EL (cell line): ENCODE data around the gene BST2.

Source experiments
- DNase-seq: peaks from one replicate; pipeline ENCODE4 v3.0.0-alpha.2; 2016

Gene BST2

DNA sequence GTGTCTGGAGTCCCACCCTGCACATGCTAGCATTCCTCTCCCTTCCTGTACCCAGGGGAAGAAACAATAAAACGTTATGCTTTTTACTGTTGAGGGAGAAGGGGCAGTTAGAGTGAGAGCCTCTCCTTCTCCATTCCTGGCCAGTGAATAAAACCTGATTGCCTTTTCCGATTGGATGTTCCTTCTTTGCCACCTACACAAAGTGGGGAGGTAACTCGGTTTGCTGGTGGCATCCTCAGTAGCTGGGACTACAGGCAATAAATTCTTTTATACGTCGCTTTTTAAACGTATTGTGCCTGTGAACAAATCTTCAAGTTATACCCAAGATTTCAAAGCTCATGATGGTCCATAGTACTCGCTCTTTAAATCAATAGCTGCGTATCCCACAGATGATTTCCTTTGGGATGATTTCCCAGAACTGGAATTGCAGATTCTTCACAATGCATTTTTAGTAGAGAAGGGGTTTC is 13.8 kb upstream of the BST2 start:
- peak; percentile 43 for DNase-seq

DNA sequence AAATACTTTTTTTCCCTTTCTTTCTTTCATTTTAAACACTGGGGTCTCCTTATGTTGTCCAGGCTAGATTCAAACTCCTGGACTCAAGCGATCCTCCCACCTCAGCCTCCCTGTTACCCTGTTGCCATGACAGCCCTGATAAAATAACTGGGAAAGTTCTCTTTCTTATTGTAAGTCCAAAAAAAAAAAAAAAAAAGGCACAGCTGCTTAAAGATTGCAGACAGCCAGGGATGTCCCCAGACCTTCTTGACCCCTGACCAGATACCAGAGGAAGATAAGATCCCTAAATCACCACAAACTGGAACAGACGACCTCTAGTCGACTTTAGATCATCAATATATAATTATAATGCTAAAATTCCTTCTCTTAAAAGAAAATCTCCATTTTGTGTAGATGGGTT is 13.3 kb upstream of the BST2 start:
- DNase-seq = no peak

DNA sequence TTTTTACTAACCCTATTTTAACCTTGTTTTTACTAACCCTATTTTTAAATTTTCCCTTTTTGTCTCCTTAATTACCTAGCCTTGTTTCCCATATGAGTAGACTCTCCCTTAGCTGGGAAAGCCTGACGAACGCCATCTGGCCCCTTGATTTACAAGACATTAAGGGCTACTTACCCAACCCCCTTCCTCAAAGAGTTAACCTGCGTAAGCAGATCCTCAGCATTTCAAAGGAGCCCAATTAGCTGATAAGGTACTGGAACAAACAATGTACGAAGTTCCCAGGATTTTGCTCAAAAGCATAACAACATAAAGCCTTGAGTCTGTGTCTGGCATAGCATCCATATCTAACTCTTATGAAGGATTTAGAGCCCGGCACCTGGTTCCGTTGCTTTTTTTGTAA is 9.7 kb upstream of the BST2 start:
- no peak for DNase-seq

DNA sequence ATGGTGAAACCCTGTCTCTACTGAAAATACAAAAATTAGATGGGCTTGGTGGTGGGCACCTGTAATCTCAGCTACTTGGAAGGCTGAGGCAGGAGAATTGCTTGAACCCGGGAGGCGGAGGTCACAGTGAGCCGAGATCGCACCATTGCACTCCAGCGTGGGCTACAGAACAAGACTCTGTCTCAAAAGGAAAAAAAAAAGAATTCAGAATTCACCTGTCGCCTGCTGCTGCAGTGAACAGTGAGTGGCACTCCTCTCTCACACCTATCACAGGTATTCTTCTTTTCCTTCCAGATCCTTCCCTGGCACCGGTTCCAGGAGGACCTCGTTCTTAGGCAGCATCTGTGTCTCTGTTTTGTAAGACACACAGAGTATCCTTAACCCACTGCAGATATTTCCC is 8.7 kb upstream of the BST2 start:
- no peak for DNase-seq

DNA sequence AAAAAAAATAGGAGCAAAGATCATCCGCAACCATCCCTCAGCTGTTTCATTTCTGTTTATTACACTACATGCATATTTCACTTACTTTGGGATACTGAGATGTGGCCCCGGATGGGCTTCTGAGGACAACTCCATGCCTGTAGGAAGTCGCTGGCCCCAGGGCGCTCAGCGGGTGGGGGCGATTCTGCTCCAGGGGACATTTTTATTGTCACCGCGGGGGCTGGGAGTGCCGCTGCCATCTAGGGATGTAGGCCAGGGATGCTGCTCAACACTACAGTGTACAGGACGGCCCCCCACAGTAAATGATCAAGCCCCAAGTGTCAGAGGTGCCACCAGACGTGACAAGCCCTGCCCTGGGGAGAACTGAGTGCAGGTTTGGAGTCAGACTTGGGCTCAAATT is 6.4 kb upstream of the BST2 start:
- DNase-seq = no peak

DNA sequence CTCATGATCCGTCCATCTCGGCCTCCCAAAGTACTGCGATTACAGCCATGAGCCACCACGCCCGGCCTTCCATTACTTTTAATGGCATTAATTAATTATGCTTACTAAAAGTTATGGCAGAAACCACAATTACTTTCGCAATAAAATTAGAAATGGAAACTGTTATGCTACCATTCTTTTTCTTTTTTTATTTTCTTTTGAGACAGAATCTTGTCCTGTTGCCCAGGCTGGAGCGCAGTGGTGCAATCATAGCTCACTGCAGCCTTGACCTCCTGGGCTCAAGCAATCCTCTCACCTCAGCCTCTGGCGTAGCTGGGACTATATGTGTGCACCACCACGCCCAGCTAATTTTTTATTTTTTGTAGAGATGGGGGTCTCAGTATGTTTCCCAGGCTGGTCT is 4.6 kb upstream of the BST2 start:
- no peak for DNase-seq

DNA sequence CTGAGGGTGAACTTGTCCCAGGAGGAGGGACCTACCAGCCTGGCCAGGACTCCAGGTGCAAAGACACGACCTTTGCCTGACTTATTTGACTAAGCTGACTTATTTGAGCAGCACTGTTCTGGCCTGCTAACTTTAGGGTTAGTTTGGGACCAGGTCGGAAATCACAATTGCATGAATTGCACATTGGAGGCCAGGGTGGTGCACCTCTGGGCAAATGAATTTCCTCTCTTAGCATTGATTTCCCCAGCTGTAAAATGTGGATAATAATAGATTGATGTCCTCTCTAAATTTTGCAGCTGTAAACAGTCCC is 1.4 kb upstream of the BST2 start:
- no peak for DNase-seq

DNA sequence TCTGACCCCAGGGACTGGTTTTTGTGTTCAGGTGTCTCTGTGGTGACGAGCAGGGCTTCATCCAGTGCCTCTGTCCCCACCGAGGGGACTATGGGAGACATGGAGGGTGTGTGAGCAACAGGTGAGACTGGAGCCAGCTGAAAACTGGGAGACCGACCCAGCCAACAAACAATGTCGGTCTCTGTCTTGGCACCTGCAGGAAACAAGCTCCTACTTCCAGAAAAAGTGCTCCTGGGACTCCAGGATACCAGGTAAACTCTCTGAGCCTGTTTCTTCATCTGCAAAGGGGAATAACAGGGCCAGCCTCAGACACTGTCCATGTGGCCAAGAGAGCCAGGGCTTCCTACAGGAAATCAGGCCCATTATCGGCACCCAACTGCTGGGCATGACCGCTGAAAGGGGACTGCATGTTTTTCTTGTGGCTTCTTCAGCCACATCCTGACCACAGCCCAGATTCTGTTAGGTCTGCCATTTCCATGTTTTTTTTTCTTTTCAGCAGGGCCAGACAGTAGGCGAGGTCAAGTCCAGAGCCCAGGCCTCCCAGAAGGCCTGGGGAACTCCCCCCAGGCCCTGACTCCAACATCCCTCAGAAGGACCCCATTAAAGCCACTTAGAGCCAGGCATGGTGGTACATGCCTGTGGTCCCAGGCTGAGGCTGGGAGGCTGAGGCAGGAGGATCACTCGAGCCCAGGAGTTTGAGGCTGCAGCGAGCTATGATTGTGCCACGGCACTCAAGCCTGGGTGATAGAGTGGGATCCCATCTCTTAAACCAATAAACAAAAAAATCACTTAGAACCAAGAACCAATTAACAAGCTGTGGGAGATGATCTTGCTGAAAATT is 836 bp upstream of the BST2 start:
- DNase-seq = peak; percentile 76

DNA sequence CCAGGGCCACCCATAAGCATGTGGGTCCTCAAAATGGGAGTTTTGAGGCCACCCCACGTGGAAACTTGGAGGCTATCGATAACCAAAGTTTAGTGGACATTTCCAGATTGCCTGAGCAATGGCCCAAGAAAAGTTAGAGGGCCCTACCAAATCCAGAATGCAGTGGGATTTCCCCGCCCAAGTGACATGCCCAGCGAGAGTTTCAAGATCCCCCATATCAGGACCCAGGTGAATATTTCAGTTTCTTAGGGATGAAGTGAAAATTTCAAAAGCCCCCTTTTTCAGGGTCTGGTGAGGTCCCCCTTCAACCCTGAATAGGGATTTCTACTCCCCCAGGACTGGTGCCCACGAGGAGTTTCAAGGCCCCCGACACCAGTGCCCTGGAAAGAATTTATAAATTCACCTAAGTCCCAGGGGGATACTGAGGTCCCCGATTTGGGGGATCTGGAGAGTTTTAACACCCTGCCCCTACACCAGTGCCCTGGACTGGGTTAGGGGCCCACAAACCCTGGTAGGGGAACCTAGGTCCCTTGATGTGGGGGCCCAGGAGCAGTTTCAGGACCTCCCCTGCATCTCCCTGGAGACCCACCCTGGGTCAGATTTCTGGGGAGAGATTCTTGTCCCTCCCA is 695 bp downstream of the BST2 start:
- DNase-seq = no peak

DNA sequence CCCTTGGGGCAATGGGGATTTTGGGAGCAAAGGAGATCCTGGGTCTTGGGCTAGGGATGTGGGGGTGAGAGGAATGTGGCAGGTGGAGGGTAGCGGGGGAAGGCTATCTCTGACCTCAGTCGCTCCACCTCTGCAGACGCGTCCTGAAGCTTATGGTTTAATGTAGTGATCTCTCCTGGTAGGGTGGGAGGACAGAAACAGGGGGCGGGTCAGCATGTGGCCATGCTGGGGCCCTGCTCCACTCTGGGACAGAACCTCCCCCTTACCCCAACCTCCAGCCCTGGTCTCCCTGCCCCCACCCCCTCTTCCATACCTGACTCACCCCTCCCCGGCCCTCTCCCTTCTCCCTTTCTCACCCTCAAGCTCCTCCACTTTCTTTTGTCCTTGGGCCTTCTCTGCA is 1.4 kb downstream of the BST2 start:
- peak; percentile 37 for DNase-seq

DNA sequence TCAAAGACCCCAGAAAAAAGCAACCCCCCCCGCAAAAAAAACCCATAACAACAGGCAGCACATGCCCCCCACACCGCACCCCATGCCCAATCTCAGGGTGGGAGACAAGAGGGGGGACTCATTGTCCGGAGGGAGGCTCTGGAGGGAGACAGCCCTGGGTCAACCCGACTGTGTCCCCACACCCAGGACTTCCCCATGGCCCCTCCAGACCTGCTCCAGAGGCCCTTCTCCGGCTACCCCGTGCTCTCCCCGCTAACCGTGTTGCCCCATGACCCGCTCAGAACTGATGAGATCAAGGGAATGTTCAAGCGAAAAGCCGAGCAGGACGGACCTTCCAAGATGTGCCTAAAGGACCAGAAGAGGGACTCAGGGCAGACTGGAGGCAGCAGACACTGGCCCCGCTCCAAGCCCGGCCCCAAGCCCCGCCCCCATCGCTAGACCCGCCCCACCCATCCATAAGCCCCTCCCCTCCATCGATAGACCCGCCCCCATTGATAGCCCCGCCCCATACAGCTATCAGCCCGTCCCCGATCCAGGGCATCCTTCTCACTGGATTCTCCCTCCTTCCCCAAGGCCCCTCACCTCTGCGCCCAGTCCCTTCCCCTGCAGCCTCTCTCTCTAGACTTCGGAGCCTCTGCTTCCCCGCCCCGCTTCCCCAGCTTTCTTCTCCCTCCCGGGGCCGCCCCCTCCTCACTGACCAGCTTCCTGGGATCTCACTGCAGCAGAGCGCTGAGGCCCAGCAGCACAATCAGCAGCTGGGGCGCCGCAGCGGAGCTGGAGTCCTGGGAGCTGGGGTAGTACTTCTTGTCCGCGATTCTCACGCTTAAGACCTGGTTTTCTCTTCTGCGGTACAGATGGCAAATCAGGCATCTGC is 2.2 kb downstream of the BST2 start:
- DNase-seq = peak; percentile 66

DNA sequence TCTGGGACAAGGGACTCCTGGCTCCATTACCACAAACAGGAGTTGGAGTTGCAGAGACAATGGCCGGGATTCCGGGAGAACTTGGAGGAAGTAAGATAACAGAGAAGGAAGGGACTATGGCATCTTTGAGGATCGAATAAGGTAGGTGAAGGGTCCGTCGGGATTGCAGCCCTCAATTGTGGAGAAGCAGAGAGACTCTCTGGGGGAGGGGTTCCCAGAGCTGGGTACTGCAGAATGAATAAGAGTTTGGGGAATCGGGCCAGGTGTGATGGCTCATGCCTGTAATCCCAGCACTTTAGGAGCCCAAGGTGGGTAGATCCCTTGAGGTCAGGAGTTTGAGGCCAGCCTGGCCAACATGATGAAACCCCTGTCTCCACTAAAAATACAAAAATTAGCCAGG is 3.8 kb downstream of the BST2 start:
- no peak for DNase-seq

DNA sequence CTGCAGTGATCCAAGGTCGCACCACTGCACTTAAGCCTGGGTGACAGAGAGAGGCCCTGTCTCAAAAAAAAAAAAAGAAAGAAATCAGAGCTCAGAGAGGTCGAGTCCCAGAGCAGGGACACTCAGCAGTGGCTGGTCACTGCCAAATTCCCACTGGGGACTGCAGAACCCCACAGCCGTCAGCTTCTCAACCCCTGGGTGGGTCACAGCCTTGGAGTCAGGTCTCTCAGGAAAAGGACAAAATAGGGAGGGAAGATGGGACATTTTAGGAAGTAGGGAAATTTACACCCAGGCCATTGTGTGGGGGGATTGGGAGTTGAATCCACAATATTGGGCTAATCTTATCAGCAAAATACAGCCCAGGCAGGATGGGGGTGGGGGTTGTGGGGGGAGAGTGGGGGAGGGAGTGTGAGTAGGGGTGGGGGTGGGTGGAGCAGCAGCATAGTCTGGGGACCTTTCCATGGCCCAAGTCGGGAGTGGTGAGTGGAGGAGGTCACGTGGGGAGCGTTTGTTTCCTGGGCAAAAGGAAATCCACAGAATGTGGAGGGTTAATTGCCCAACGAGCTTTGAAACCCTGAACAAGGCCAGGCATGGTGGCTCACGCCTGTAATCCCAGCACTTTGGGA is 6.4 kb downstream of the BST2 start:
- no peak for DNase-seq

DNA sequence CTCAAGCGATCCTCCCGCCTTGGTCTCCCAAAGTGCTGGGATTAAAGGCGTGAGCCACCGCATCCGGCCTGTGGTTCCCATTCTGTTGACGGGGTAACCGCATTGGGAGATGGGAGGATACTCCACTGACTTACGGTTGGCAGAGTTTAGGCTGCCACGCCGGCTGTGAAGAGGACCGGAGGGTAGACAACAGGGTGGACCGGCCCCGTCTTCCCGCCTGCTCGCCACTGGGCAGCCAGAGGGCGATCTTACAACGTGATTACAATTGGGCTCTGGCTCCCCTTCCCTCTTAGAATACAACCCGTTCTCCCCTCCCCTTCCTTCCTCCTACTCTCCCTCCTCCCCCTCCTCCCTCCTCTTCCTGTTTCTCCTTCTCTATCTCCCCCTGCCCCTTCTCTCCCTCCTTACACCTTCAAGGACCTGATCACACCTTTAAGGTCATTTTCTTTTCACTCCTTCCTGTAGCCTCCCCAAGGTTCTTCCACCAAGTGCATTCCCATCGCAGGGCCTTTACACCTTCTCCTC is 10.5 kb downstream of the BST2 start:
- DNase-seq = peak; percentile 75

DNA sequence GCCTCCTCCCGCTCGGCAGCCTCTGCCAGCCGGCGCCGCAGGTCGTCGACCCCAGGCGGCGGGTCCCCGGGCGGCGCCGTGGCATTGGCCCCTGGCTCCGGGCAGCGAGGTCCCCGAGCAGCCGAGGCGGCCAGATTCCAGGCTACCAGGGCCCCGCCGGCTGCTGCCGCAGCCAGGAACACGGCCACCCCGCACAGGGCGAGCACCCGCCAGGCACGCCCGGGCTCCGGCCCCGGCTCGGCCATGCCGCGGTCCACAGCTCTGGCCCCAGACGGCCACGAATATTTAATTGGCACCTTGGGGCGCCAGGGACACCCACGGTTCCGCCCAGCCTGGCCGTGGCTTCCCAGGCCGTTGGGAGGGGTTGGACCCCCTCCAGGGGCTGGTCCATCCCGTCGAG is 11.5 kb downstream of the BST2 start, which contains the start of gene CCDC194:
CCDC194 (minus strand) TSS at position 283 of the 400 bp plus-strand sequence; CDS start at position 245, 38 bp downstream.
- DNase-seq = no peak

DNA sequence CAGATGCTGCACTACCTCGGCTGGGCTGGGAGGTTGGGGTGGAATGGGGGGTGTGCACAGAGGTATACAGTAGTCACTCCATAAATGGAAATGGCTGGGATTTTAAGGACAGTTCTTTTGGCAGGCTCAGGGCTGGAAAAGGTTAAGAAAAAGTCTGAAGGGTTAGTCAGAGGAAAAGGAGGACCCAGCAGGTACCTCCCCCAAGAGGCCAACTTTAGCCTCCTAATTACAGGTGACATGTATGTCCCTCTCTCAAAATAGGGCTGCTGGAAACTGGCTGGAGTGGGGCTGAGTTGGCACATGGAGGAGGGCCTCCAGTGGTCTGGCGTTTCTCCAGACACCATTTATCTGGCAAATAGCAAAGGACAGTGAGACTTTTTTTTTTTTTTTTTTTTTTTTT is 12.4 kb downstream of the BST2 start:
- peak; percentile 50 for DNase-seq

DNA sequence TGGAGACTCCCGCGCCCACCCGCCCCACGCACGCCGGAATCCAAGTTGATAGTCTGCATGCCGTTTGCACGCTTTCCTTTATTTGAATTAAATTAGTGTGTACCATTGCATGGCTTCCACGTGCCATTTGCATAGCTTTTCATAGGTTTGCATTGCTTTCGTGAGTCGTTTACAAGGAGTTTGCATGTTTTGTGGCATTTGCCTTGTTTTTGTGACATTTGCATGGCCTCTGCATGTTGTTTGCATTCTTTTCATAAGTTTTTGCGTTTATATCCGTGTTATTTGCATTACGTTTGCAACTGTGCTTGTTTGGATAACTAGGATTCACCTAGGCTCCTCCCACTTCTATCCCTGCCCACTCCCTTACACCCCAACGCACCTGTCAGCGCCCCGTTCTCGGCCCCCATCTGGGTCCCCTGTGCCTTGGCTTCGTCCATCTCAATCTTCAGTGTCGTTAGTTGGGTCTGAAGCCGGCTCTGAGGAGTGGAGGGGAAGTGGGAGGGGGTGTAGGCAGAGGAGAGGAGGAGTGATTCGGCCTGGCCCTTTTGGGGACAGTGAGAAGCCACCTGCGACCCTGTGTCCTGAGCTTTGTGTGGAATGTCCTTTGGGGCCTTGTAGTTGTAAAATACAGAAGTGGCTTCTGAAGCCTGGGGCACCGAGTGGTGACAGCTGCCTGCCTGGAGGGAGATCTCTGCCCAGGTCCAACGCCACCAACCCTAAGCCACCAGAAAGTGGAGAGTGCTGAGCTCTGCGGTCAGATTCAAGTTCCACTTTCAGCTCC is 13.9 kb downstream of the BST2 start:
- DNase-seq = no peak

DNA sequence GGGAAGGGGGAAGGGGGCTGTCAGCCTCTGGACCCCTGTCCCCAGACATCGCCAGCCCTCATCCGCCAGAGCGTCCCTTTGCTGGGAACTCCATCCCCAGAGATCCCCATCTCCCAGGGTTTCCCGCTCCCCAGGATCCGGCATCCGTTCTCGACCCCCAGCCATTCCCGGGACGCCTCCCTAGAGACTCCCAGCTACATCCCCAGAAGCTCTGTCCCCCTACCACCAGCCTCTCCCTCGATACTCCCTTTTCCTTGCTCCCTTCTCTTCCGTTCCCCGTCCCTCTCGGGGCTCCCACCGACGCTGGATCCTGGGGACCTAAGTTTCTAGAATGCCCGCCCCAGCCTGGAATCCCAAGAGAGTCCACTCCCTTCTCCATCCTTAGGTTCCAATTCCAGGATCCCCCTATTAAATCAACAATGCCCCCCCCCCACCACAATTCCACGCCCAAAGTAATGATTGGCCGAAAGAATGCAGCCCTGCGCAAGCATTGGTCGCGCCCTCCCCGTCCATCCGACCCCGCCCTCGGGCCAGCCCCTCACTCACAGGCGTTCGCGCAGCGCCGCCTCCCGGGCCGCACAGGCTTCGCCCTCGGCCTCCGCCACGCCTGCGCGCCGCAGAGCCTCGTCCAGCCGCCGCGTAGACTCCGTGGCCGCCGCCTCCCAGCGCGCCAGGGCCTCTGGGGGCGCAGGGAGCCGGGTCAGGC is 14.6 kb downstream of the BST2 start:
- DNase-seq = peak; percentile 92

DNA sequence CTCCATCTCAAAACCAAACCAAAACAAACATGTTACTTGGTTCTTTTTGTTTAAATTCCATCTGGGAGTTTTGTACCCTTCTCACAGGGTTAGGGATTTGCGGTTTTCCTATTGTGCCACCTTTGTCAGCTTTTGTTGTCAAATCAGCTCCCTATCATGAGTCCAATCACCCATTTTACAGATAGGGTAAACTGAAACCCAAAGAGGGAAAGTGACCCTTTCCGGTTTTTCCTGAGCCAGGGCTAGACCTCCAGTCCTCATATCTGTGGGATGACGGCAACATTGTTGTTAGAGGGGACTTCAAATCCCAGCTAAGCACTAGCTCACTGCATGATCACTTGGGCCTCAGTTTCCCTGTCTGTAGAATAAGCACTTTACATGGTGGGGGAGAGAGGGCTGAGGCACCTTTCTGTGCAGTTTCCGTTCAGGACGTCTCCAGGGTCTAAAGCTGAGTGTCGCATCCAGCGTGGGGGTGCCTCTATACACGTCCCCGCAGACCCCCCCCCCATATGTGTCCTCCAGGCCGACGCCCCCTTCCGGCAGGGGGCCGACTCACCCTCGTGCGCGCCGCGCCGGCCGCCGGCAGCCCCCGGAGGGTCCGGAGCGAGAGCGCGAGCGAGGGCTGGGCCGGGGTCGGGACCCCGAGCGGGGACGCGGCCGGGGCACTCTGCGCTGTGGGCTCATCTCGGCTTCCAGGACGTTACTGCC is 15.3 kb downstream of the BST2 start:
- DNase-seq = no peak

DNA sequence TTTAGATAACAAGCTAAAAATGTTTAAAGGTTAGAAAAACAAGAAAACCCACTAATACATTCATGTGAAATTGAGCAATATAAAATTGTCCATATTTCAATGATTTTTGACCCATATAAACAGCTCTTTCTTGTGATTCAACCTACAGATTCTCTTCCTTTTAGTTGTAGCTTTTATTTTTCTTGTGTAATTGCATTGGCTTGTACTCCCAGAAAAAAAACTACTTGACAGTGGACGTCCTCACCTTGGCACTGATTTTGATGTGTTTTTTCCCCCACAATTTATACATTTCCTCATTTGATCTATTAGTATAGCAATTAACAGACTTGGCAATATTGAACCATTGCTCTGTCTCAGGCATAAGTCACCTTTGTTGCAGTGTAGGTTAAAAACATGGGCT is 16.1 kb downstream of the BST2 start:
- DNase-seq = no peak
